NT2/D1 (cell line): Measurements from ENCODE around the gene TRPC4.

ENCODE experiments used
- SUZ12 ChIP-seq: IDR thresholded peaks from 2 replicates; pipeline ENCODE4 v1.6.1; 2011; ENCODE audit not compliant: insufficient read length, insufficient read depth; ENCODE audit errors: extremely low read depth
- YY1 ChIP-seq: IDR thresholded peaks from 2 replicates; pipeline ENCODE4 v1.6.1; 2011; ENCODE audit not compliant: insufficient read length, insufficient read depth
- ZNF274 ChIP-seq: IDR thresholded peaks from 2 replicates; pipeline ENCODE4 v1.6.1; 2011; ENCODE audit warnings: mild to moderate bottlenecking, low read depth, low read length

DNA sequence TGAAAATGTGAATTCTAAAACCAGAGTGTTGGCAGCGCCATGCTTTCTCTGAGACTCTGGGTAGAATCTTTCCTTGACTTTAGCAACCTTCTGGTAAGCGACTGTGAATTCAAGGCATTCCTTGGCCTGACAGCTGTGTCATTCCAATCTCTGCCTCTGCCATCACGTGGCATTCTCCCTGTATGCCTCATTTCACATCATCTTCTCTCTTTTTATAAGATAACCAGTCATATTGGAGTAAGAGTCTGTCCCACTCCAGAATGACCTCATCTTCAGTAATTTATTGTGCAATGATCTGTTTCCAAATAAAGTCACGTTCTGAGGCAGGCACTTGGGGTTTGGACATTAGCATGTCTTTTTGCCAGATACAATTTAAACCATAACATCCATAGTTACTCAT is 167.6 kb downstream of the TRPC4 start:
- TF ChIP-seq YY1, result no peak
- no peak for TF ChIP-seq SUZ12
- TF ChIP-seq ZNF274, result no peak
